H9 (cell line): ENCODE results near the gene FAM9C. TPM values are rescaled to one million over a fixed set of nuclear protein-coding genes. Genes with fewer than 3 reads are reported as not detected.

Experiments used
- DNase-seq: peaks from one replicate; pipeline ENCODE4 v3.0.0-alpha.2; 2017
- H2AFZ ChIP-seq: one replicate; pipeline ENCODE4 v1.6.1; 2013; ENCODE audit warnings: mild to moderate bottlenecking, low read length, control low read depth, moderate library complexity
- H2AK5ac ChIP-seq: 2 replicates; pipeline ENCODE4 v1.6.1; 2013; ENCODE audit warnings: low read length, control low read depth, mixed read lengths; ENCODE audit not compliant: insufficient read length
- H2BK120ac ChIP-seq: one replicate; pipeline ENCODE4 v1.6.1; 2013; ENCODE audit warnings: low read depth, mild to moderate bottlenecking, low read length, control low read depth, inconsistent platforms; ENCODE audit not compliant: poor library complexity, severe bottlenecking
- H2BK12ac ChIP-seq: 2 replicates; pipeline ENCODE4 v1.6.1; 2013; ENCODE audit warnings: low read length, control low read depth, mixed read lengths, low read depth; ENCODE audit not compliant: insufficient read length
- H2BK15ac ChIP-seq: 2 replicates; pipeline ENCODE4 v1.6.1; 2013; ENCODE audit warnings: low read depth, low read length, control low read depth
- H2BK20ac ChIP-seq: one replicate; pipeline ENCODE4 v1.6.1; 2013; ENCODE audit warnings: low read depth, mild to moderate bottlenecking, low read length, control low read depth, inconsistent platforms; ENCODE audit not compliant: poor library complexity, severe bottlenecking
- H2BK5ac ChIP-seq: 2 replicates; pipeline ENCODE4 v1.6.1; 2013; ENCODE audit warnings: low read length, control low read depth, mixed read lengths; ENCODE audit not compliant: insufficient read length
- H3K14ac ChIP-seq: 2 replicates; pipeline ENCODE4 v1.6.1; 2013; ENCODE audit warnings: low read length, control low read depth; ENCODE audit not compliant: insufficient read depth
- H3K18ac ChIP-seq: 2 replicates; pipeline ENCODE4 v1.6.1; 2013; ENCODE audit warnings: low read depth, mild to moderate bottlenecking, mixed read lengths, low read length, control low read depth; ENCODE audit not compliant: insufficient read length
- H3K23ac ChIP-seq: 2 replicates; pipeline ENCODE4 v1.6.1; 2013; ENCODE audit warnings: low read length, control low read depth, mixed read lengths, low read depth; ENCODE audit not compliant: insufficient read length
- H3K23me2 ChIP-seq: 2 replicates; pipeline ENCODE4 v1.6.1; 2013; ENCODE audit warnings: low read depth, mild to moderate bottlenecking, mixed read lengths, low read length, control low read depth; ENCODE audit not compliant: insufficient read length, poor library complexity, severe bottlenecking
- H3K27ac ChIP-seq: 2 replicates; pipeline ENCODE4 v1.5.1; 2013; ENCODE audit warnings: low read length, control low read depth, mixed read lengths, low read depth; ENCODE audit not compliant: insufficient read length
- H3K27me3 ChIP-seq: 2 replicates; pipeline ENCODE4 v1.6.1; 2013; ENCODE audit warnings: low read length, control low read depth, inconsistent platforms; ENCODE audit not compliant: insufficient read depth
- H3K4ac ChIP-seq: 2 replicates; pipeline ENCODE4 v1.6.1; 2013; ENCODE audit warnings: low read depth, mild to moderate bottlenecking, control low read depth, inconsistent platforms, low read length, moderate library complexity
- H3K4me1 ChIP-seq: 2 replicates; pipeline ENCODE4 v1.6.1; 2013; ENCODE audit warnings: low read length, control low read depth, inconsistent platforms; ENCODE audit not compliant: insufficient read depth
- H3K4me2 ChIP-seq: 2 replicates; pipeline ENCODE4 v1.6.1; 2013; ENCODE audit warnings: low read length, control low read depth, mixed read lengths; ENCODE audit not compliant: insufficient read length, insufficient read depth
- H3K56ac ChIP-seq: 2 replicates; pipeline ENCODE4 v1.6.1; 2013; ENCODE audit warnings: low read depth, mild to moderate bottlenecking, mixed read lengths, low read length, control low read depth; ENCODE audit not compliant: insufficient read length
- H3K79me1 ChIP-seq: 2 replicates; pipeline ENCODE4 v1.6.1; 2013; ENCODE audit warnings: low read depth, mild to moderate bottlenecking, moderate library complexity, low read length, control low read depth, inconsistent platforms; ENCODE audit not compliant: insufficient read depth, poor library complexity, severe bottlenecking
- H3K79me2 ChIP-seq: 2 replicates; pipeline ENCODE4 v1.6.1; 2013; ENCODE audit warnings: low read length, control low read depth, inconsistent platforms; ENCODE audit not compliant: insufficient read depth
- H3K9ac ChIP-seq: 2 replicates; pipeline ENCODE4 v1.6.1; 2013; ENCODE audit warnings: low read length, control low read depth, mixed read lengths; ENCODE audit not compliant: insufficient read length; ENCODE audit errors: extremely low read depth
- H3K9me3 ChIP-seq: one replicate; pipeline ENCODE4 v1.6.1; 2013; ENCODE audit warnings: low read depth, low read length, inconsistent platforms; ENCODE audit not compliant: control insufficient read depth
- H3T11ph ChIP-seq: one replicate; pipeline ENCODE4 v1.6.1; 2013; ENCODE audit warnings: mild to moderate bottlenecking, low read length, control low read depth, inconsistent platforms
- H4K20me1 ChIP-seq: one replicate; pipeline ENCODE4 v1.6.1; 2013; ENCODE audit not compliant: control insufficient read depth, insufficient read length, insufficient read depth
- H4K5ac ChIP-seq: 2 replicates; pipeline ENCODE4 v1.6.1; 2013; ENCODE audit warnings: low read depth, mild to moderate bottlenecking, mixed read lengths, low read length, control low read depth; ENCODE audit not compliant: insufficient read length
- H4K8ac ChIP-seq: replicated peaks from 2 replicates; pipeline ENCODE4 v1.6.1; 2013; ENCODE audit warnings: low read length, control low read depth, mixed read lengths, low read depth; ENCODE audit not compliant: insufficient read length
- H4K91ac ChIP-seq: 2 replicates; pipeline ENCODE4 v1.6.1; 2013; ENCODE audit warnings: low read depth, mild to moderate bottlenecking, moderate library complexity, mixed read lengths, low read length, control low read depth; ENCODE audit not compliant: insufficient read length
- H3K27ac Mint-ChIP-seq, 3 experiments: 2 replicates in 2 of 3; 3 replicates in 1 of 3; pipeline ENCODE4 v1.8.0; 2020 to 2021; ENCODE audit warnings: mixed read lengths in 3 of 3, mild to moderate bottlenecking in 1 of 3, moderate library complexity in 1 of 3
- H3K27me3 Mint-ChIP-seq: 2 replicates; pipeline ENCODE4 v1.8.0; 2021; ENCODE audit warnings: low read depth, mild to moderate bottlenecking, moderate library complexity, mixed read lengths
- H3K36me3 Mint-ChIP-seq, 3 experiments: 2 replicates in 2 of 3; 3 replicates in 1 of 3; pipeline ENCODE4 v1.8.0; 2020 to 2021; ENCODE audit warnings: low read depth in 3 of 3, mixed read lengths in 3 of 3; ENCODE audit not compliant: insufficient read depth in 1 of 3
- H3K4me1 Mint-ChIP-seq, 2 experiments: 2 replicates each; pipeline ENCODE4 v1.8.0; 2020; ENCODE audit warnings: mixed read lengths in 2 of 2
- H3K4me3 Mint-ChIP-seq, 2 experiments: 2 replicates in 1 of 2; 3 replicates in 1 of 2; pipeline ENCODE4 v1.8.0; 2020 to 2021; ENCODE audit warnings: mild to moderate bottlenecking in 2 of 2, mixed read lengths in 2 of 2, moderate library complexity in 1 of 2
- H3K9me3 Mint-ChIP-seq, 2 experiments: 2 replicates in 1 of 2; 3 replicates in 1 of 2; pipeline ENCODE4 v1.8.0; 2020; ENCODE audit warnings: mild to moderate bottlenecking in 2 of 2, mixed read lengths in 2 of 2, moderate library complexity in 1 of 2
- WGBS: extraction: QIAGEN DNeasy Blood & Tissue Kit; methylation state at CpG from one replicate; pipeline ENCODE4 v1.1.7; 2013; ENCODE audit warnings: missing lambda C conversion rate, low lambda C conversion rate, mixed read lengths; ENCODE audit not compliant: insufficient read length; ENCODE audit errors: extremely low coverage; 5-methylcytosine and 5-hydroxymethylcytosine counted together
- total RNA-seq: library from RNA; stranded (reverse); gene quantifications from 2 replicates; pipeline ENCODE4 v1.2.1, GENCODE V29; 2021
- TF ChIP-seq, protein P1 (sequence below): fragments of 200-600 bp; sonication (generic); conservative IDR thresholded peaks from 3 replicates; pipeline ENCODE4 v1.8.0; 2021; ENCODE audit warnings: antibody characterized with exemption, mild to moderate bottlenecking

Gene FAM9C
- total RNA-seq, 1 experiment from 2014 or later = not detected

DNA sequence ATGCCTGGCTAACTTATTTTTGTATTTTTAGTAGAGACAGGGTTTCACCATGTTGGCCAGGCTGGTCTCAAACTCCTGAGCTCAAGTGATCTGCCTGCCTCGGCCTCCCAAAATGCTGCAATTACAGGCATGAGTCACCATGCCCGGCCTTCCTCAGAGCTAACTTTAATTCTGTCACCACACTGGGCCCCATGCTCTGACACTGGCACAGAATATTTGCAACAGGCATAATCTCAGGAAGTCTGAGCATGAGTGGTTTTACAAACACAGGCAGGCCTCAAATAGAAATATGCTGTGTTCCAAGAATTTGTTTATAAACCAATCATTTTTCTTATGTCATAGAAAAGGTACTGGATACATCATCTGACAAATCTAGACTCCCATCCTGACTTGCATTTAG is 32.7 kb upstream of the FAM9C start:
- no peak overlapping the region for H4K91ac ChIP-seq
- H2AFZ ChIP-seq = no peak overlapping the region
- H3K79me2 ChIP-seq = no peaks in the 10 kb centered on the region
- no peak overlapping the region for H2BK120ac ChIP-seq
- Mint-ChIP-seq H3K27me3 (no peaks in the 10 kb centered on the region; the same call in 1 of the 2 replicates), H3K4me3 (no peak overlapping the region), H3K27ac (no peak overlapping the region), H3K4me1 (peaks cover 6 to 14% of the 10 kb centered on the region in 2 experiments; a peak in 3 of 4 replicates), H3K36me3 (no peaks in the 10 kb centered on the region), H3K9me3 (peaks cover 57 to 68% of the 10 kb centered on the region in 2 experiments)
- H2AK5ac ChIP-seq = no peak overlapping the region
- H3K4me2 ChIP-seq = no peak overlapping the region
- no peak overlapping the region for H3K23ac ChIP-seq
- no peak overlapping the region for H3K56ac ChIP-seq
- no peak overlapping the region for H3K14ac ChIP-seq
- no peak overlapping the region for H3T11ph ChIP-seq
- H4K8ac ChIP-seq = no peak overlapping the region
- H3K4me1 ChIP-seq = no peaks in the 10 kb centered on the region
- no CpG with 5 or more reads among the region's 2 CpGs for WGBS
- TF ChIP-seq, protein P1, sequence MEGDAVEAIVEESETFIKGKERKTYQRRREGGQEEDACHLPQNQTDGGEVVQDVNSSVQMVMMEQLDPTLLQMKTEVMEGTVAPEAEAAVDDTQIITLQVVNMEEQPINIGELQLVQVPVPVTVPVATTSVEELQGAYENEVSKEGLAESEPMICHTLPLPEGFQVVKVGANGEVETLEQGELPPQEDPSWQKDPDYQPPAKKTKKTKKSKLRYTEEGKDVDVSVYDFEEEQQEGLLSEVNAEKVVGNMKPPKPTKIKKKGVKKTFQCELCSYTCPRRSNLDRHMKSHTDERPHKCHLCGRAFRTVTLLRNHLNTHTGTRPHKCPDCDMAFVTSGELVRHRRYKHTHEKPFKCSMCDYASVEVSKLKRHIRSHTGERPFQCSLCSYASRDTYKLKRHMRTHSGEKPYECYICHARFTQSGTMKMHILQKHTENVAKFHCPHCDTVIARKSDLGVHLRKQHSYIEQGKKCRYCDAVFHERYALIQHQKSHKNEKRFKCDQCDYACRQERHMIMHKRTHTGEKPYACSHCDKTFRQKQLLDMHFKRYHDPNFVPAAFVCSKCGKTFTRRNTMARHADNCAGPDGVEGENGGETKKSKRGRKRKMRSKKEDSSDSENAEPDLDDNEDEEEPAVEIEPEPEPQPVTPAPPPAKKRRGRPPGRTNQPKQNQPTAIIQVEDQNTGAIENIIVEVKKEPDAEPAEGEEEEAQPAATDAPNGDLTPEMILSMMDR = no peak
- H2BK12ac ChIP-seq = no peak overlapping the region
- no peak overlapping the region for H3K9ac ChIP-seq
- no peak overlapping the region for H2BK5ac ChIP-seq
- no peak for DNase-seq
- no peak overlapping the region for H3K4ac ChIP-seq
- H4K20me1 ChIP-seq = no peaks in the 10 kb centered on the region
- no peaks in the 10 kb centered on the region for H3K23me2 ChIP-seq
- no peaks in the 10 kb centered on the region for H3K9me3 ChIP-seq
- H3K27me3 ChIP-seq = no peaks in the 10 kb centered on the region
- H3K18ac ChIP-seq = no peak overlapping the region
- no peak overlapping the region for H4K5ac ChIP-seq
- no peak overlapping the region for H3K27ac ChIP-seq
- H3K79me1 ChIP-seq = no peaks in the 10 kb centered on the region
- H2BK15ac ChIP-seq = no peak overlapping the region
- H2BK20ac ChIP-seq = no peak overlapping the region
